ENCODE data around the gene MAPK8.

Gene MAPK8

GRCh38 chr10:48449501-48450232, 143.2 kb downstream of the MAPK8 start:
- in situ Hi-C loops (cut with MboI; ENCODE audit: low sequenced_read_pairs, unreplicated experiment), result no loop called here
- no peak for DNase-seq (ENCODE audit: low spot score)
- TF ChIP-seq, protein P1, sequence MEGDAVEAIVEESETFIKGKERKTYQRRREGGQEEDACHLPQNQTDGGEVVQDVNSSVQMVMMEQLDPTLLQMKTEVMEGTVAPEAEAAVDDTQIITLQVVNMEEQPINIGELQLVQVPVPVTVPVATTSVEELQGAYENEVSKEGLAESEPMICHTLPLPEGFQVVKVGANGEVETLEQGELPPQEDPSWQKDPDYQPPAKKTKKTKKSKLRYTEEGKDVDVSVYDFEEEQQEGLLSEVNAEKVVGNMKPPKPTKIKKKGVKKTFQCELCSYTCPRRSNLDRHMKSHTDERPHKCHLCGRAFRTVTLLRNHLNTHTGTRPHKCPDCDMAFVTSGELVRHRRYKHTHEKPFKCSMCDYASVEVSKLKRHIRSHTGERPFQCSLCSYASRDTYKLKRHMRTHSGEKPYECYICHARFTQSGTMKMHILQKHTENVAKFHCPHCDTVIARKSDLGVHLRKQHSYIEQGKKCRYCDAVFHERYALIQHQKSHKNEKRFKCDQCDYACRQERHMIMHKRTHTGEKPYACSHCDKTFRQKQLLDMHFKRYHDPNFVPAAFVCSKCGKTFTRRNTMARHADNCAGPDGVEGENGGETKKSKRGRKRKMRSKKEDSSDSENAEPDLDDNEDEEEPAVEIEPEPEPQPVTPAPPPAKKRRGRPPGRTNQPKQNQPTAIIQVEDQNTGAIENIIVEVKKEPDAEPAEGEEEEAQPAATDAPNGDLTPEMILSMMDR (IDR thresholded peaks at IDR 0.05; ENCODE audit: borderline replicate concordance, control extremely low read depth, extremely low read depth, insufficient read depth, missing control alignments), result no peak

- in situ Hi-C loops (cut with MboI; ENCODE audit: low sequenced_read_pairs, unreplicated experiment), result no loop called here
- peak; percentile 21 for DNase-seq (ENCODE audit: low spot score)
- TF ChIP-seq, protein P1 (IDR thresholded peaks at IDR 0.05; ENCODE audit: borderline replicate concordance, control extremely low read depth, extremely low read depth, insufficient read depth, missing control alignments), result no peak
Measured at GRCh38 chr10:48450233-48450740, 143.8 kb downstream of the MAPK8 start.

DNA sequence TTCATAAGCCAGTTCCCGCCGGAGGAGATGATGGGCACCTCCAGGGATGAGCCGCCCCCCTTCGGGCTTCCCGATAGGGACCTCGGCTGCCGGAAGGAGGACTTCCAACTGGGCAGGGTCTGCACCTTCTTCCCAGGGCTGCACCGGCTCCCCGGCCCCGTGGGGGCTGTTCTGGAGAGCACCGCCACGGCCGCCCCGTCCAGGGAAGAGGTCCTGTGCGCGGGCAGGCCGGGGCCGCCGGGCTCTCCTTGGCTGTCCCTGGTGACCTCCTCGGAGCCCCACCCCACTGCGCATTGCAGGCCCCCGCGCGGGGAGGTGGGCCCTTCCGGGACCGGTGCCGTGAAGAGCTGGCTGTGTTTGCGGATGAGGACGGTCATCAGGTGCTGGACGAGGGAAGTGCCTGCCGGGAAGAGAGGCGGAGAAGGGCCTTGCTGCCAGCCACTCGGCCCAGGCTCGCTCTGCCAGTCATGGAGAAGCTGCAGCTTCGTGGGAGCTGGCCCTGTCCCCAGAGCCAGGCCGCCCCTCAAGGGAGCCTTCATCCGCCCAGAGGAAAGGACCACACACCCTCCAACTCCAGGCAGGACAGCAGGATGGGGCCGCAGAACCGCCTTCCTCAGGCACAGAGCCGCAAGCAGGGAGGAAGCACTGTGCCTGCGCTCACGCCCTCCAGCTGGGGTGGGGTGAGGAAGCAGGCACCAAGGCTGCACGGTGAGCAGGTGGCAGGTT, 144.4 kb downstream of the MAPK8 start:
- DNase-seq (ENCODE audit: low spot score), result peak; percentile 26
- in situ Hi-C loops (cut with MboI; ENCODE audit: low sequenced_read_pairs, unreplicated experiment), result no loop called here
- TF ChIP-seq, protein P1 (IDR thresholded peaks at IDR 0.05; ENCODE audit: borderline replicate concordance, control extremely low read depth, extremely low read depth, insufficient read depth, missing control alignments), result no peak

DNA sequence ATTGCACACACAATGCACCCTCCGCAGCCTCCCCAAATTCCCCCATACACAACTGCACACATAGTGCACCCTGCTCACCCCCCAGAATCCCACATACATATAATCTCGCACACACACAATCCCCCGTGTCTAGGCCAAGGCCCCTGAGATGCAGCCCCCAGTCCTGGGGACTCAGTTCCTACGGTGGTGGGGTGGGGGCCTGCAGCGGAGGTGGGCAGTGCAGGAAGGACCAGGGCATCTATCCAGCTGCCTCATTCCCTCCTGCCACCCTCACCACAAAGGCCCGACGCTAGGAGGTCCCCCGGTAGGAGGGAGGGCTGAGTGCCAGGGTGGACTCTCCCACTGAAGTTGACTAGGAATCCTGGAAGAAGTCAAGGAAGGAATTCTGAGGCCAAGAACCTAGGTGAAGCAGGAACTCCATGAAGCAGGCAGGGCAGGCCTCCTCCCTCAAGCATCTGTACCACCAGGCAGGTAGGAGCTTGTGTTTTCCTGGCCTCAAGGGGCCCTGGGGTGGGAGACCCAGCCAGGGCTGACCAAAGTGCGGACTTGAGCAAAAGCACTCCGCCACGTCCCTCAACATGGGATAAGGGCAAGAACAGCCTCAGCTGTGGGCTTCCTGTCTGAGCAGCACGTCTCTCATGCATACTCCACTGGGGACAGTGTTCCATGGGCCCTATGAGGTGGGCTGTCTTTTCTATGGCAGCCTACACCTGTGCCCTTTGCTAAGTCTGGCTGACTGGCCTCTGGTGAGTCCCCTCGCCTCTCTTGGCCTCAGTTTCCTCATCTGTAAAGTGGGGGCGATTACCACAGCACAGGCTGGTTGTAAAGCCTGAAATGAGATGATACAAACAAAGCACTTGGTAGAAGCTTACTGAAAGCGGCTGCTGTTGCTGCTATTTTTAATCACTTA, 145.7 kb downstream of the MAPK8 start:
- in situ Hi-C loops (cut with MboI; ENCODE audit: low sequenced_read_pairs, unreplicated experiment), result no loop called here
- TF ChIP-seq, protein P1 (IDR thresholded peaks at IDR 0.05; ENCODE audit: borderline replicate concordance, control extremely low read depth, extremely low read depth, insufficient read depth, missing control alignments), result no peak
- DNase-seq (ENCODE audit: low spot score), result no peak

- in situ Hi-C loops (cut with MboI; ENCODE audit: low sequenced_read_pairs, unreplicated experiment), result no loop called here
- DNase-seq (ENCODE audit: low spot score), result peak; percentile 32
- TF ChIP-seq, protein P1 (IDR thresholded peaks at IDR 0.05; ENCODE audit: borderline replicate concordance, control extremely low read depth, extremely low read depth, insufficient read depth, missing control alignments), result no peak
Measured at GRCh38 chr10:48452879-48453412, 146.5 kb downstream of the MAPK8 start.
